ENCODE results near the gene WAPL. TPM values are rescaled to one million over a fixed set of nuclear protein-coding genes. Genes with fewer than 3 reads are reported as not detected.
A peak's percentile ranks its signal among the peaks of the same experiment; 100 is the strongest.

The WAPL gene
- total and polyA plus RNA-seq, 9 of the 15 experiments (the other 6 are each of a cell fraction or from before 2014, with no cell fraction given), result 14.3 to 36.4 (median 25.3) TPM

DNA sequence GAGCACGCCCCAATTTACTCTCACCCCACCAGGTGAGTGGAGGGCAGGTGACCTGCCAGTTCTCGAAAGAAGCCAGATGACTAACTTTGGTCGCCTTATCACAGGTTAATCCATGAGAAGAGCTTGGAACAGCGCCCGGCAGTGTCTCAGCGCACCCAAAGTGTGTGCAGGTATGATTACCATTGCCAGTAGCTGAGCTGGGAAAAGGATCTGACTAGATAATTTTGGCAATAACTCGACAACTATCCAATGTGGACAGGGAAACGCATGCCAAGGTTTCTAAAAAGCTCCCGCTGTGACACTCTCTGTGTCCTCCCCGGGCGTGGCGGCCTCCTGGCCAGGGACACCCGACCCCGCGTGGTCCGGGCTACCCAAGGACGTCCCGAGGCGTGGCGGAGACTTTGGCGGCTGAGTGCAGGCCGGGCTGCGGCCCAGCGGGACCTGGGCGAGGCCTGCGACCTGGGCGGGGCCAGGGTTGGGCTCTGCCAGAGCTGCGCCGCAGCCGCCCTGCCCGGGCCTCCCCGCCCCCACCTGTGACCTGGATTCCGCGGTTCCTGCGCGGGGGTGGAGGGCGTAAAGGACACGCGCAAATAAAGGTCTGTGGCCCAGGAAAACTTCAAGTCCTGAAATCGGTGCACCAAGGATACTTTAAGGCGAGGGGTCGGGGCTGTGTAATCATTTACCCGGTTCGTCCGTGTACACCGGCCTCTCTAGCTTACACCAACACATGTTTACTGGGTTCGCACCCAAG is 13.7 kb upstream of the WAPL start:
- peak overlapping the region; percentile 28 to 53 for H3K9ac ChIP-seq (ENCODE audit: insufficient read depth in 1 of 2, low read depth in 2 of 2, low read length in 2 of 2)
- no peaks in the 10 kb centered on the region for H3K27me3 ChIP-seq (ENCODE audit: control insufficient read depth in 2 of 2, insufficient read depth in 2 of 2, low read length in 2 of 2)
- H3K36me3 ChIP-seq (ENCODE audit: control insufficient read depth, insufficient read depth, low read length), result no peaks in the 10 kb centered on the region
- intact Hi-C loops (cut with micrococcal nuclease), result no loop called here
- CTCF ChIA-PET (ENCODE audit: low intra/inter-chr PET ratio), result no interaction called here
- no peaks in the 10 kb centered on the region for H3K9me3 ChIP-seq (replicated peaks; ENCODE audit: control insufficient read depth, insufficient read depth, low read depth, low read length)
- peak; percentile 69 for FAIRE-seq
- in situ Hi-C loops (cut with MboI), result no loop called here
- H2AFZ ChIP-seq (ENCODE audit: low read depth, low read length), result peak overlapping the region; percentile 99
- H3K4me3 ChIP-seq, result peak overlapping the region; percentile 23
- H3K4me2 ChIP-seq (ENCODE audit: insufficient read depth, low read length), result peak overlapping the region; percentile 78
- peak; percentile 76 to 91 (median 88) for DNase-seq (ENCODE audit: extremely low read depth in 1 of 4, low spot score in 3 of 4)
- peaks cover 8 to 21% of the 10 kb centered on the region in 2 experiments; a peak in 4 of 5 replicates for H3K4me1 ChIP-seq (replicated peaks in 1 of 2; ENCODE audit: control insufficient read depth in 2 of 2, insufficient read depth in 2 of 2, low read length in 2 of 2)
- POLR2A ChIA-PET, result interaction anchor here (0.7 to 1.5 kb wide), 3 partner anchors 14 to 121 kb away, joined by 3 to 6 read pairs (median 4); partner anchors contain the start of gene WAPL
- H4K20me1 ChIP-seq (replicated peaks; ENCODE audit: control insufficient read depth, insufficient read depth, low read length), result no peaks in the 10 kb centered on the region
- ATAC-seq, result peak; percentile 97
- H3K9me1 ChIP-seq (ENCODE audit: control insufficient read depth, insufficient read depth, low read length), result no peaks in the 10 kb centered on the region
- H3K79me2 ChIP-seq (ENCODE audit: control insufficient read depth, insufficient read depth, low read length), result no peaks in the 10 kb centered on the region
- BruUV-seq (replicated peaks), result no TSS peak
- peak overlapping the region; percentile 56 for H3K27ac ChIP-seq (ENCODE audit: extremely low read depth, low read depth, low read length)
- 7% methylated on average over 32 of the region's 47 CpGs for WGBS (ENCODE audit: insufficient coverage, low coverage, missing lambda C conversion rate)
- TF ChIP-seq ZNF384 (IDR thresholded peaks at IDR 0.05; ENCODE audit: low read depth, low read length) (no peak), LCOR (CRISPR knock-in tag; IDR thresholded peaks at IDR 0.05) (no peak), PHTF2 (CRISPR knock-in tag; IDR thresholded peaks at IDR 0.05) (no peak), EWSR1 (IDR thresholded peaks at IDR 0.05; ENCODE audit: borderline replicate concordance, low read depth, partially characterized antibody) (no peak), SMARCE1 (IDR thresholded peaks at IDR 0.05) (0 out of 2 replicates have a peak, but pooled peaks have one; percentile 18), ZNF212 (CRISPR knock-in tag; IDR thresholded peaks at IDR 0.05) (no peak), TRIM28 (IDR thresholded peaks at IDR 0.05) (no peak), ETV1 (tag; conservative IDR thresholded peaks at IDR 0.05; ENCODE audit: low read depth) (no peak), SAFB2 (IDR thresholded peaks at IDR 0.05; ENCODE audit: borderline replicate concordance, low read depth, low read length, severe bottlenecking) (no peak), TAF9B (IDR thresholded peaks at IDR 0.05; ENCODE audit: partially characterized antibody) (no peak), CREBBP (IDR thresholded peaks at IDR 0.05; ENCODE audit: low read depth, low read length) (no peak), CTBP1 (IDR thresholded peaks at IDR 0.05; ENCODE audit: borderline replicate concordance) (peak; percentile 39; the same call in 1 of the 2 replicates), ZFX (CRISPR knock-in tag; IDR thresholded peaks at IDR 0.05) (peak; percentile 87), U2AF1 (optimal IDR thresholded peaks at IDR 0.05; ENCODE audit: low read depth, low read length) (no peak), ZNF707 (CRISPR knock-in tag; conservative IDR thresholded peaks at IDR 0.05) (no peak), CCNT2 (IDR thresholded peaks at IDR 0.05; ENCODE audit: borderline replicate concordance, extremely low read depth, insufficient read length, low read depth, low read length) (peak; percentile 24), ZNF280B (CRISPR knock-in tag; IDR thresholded peaks at IDR 0.05) (no peak), ZNF785 (CRISPR knock-in tag; IDR thresholded peaks at IDR 0.05) (no peak), RCOR1 (IDR thresholded peaks at IDR 0.05; ENCODE audit: borderline replicate concordance in 1 of 2, low read depth in 2 of 2, low read length in 2 of 2) (no peak), TBL1XR1 (IDR thresholded peaks at IDR 0.05; ENCODE audit: low read length in 2 of 2) (no peak), ZNF696 (CRISPR knock-in tag; conservative IDR thresholded peaks at IDR 0.05) (no peak), CBX5 (IDR thresholded peaks at IDR 0.05; ENCODE audit: borderline replicate concordance, low read depth) (no peak), PTBP1 (IDR thresholded peaks at IDR 0.05; ENCODE audit: low read depth, low read length) (no peak), CC2D1A (IDR thresholded peaks at IDR 0.05) (no peak), ZSCAN29 (IDR thresholded peaks at IDR 0.05) (peak; percentile 98)

Measured in K562 (cell line).